ENCODE data around the gene VIM.

VIM gene

DNA sequence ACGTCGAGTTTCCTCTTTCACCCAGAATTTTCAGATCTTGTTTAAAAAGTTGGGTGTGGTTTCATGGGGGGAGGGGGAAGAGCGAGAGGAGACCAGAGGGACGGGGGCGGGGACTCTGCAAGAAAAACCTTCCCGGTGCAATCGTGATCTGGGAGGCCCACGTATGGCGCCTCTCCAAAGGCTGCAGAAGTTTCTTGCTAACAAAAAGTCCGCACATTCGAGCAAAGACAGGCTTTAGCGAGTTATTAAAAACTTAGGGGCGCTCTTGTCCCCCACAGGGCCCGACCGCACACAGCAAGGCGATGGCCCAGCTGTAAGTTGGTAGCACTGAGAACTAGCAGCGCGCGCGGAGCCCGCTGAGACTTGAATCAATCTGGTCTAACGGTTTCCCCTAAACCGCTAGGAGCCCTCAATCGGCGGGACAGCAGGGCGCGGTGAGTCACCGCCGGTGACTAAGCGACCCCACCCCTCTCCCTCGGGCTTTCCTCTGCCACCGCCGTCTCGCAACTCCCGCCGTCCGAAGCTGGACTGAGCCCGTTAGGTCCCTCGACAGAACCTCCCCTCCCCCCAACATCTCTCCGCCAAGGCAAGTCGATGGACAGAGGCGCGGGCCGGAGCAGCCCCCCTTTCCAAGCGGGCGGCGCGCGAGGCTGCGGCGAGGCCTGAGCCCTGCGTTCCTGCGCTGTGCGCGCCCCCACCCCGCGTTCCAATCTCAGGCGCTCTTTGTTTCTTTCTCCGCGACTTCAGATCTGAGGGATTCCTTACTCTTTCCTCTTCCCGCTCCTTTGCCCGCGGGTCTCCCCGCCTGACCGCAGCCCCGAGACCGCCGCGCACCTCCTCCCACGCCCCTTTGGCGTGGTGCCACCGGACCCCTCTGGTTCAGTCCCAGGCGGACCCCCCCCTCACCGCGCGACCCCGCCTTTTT, at the start of gene VIM:
Gene VIM, plus strand, starts transcription at position 151 of the 925 bp plus-strand sequence. CDS start 1,182 bp downstream, outside the sequence.
- peak; percentile 82 for DNase-seq (ENCODE audit: low read depth)

DNA sequence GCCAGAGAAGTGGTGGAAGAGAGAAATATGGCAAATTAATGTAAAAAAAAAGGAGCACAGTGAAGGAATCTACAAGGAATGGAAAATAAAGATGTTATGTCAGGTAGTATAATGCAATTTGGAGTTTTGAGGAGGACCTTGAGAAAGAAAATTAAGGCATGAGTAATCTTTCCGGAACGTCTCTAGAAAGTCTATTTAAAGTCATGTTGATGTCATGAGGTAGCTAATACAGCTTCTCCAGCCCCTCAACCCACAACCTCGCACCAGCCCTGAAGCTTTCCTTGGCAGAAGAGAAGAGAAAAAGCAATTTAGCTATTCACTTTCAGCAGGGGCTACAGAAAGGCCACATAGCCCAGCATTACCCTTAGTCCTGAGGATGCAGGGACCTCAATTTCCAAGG, 49.0 kb upstream of the VIM start:
- no peak for DNase-seq (ENCODE audit: low read depth)

DNA sequence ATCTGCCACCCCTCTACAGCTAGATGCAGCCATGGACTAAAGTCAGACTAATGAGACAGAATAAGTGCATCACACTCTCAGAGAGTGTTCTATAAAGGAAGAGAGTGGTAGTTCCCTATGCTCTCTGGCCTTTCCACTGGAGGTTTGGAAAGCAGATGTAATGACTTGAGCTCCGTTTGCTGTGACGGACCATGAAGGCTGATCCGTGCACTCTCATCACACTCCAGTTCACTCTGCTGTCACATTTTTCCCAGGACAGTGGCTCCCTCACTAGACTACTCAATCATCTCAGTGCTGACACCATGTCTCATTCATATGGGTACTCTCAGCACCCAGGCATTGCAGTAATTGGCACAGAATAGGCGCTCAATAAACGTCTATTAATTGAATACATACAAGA, 46.9 kb upstream of the VIM start:
- DNase-seq (ENCODE audit: low read depth): no peak

DNA sequence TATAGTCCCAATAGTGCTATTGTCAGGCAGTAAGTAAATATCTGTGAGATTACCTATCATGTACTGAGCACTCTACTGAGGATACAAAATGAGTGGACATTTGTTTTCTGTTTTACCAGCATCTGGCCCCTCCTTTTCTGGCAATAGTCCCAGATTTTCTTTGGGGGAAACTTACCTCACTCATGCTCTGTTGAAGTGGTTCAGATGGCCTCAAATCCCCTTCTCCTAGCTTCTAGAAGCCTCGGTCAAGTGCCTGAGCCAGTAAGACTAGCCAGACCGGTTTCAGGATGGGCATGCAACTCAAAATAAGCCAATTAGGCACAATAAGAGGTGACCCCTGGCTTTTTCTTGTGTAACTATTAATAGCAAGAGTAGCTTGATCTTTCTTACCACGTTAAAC, 46.3 kb upstream of the VIM start:
- DNase-seq (ENCODE audit: low read depth): no peak

DNA sequence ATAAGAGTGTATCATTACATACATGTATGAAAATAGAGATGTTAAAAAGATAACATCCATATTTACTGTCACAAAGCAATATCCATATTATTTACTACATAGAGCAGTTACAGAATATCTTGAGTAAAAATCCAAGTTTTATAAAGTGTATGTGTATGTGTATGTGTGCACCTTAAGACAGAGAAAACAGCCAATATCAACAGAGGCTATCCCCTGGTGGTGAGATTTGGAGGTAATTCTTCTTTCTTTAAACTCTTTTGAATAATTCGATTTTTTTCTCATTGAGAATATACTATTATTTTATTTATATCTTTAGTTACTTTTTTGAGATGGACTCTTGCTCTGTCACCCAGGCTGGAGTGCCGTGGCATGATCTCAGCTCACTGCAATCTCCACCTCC, 44.9 kb upstream of the VIM start:
- no peak for DNase-seq (ENCODE audit: low read depth)

DNA sequence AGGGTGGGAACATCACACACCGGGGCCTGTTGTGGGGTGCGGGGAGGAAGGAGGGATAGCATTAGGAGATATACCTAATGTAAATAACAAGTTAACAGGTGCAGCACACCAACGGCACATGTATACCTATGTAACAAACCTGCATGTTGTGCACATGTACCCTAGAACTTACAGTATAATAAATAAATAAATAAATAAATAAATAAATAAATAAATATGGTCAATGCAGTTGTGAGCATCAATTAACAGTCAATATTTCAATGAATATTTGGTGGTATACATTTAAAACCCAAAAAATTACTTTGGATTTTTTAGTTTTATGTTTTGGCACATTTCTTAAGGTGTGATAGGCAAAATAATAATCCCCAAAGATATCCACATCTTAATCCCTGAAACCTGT, 42.2 kb upstream of the VIM start:
- DNase-seq (ENCODE audit: low read depth): no peak

DNA sequence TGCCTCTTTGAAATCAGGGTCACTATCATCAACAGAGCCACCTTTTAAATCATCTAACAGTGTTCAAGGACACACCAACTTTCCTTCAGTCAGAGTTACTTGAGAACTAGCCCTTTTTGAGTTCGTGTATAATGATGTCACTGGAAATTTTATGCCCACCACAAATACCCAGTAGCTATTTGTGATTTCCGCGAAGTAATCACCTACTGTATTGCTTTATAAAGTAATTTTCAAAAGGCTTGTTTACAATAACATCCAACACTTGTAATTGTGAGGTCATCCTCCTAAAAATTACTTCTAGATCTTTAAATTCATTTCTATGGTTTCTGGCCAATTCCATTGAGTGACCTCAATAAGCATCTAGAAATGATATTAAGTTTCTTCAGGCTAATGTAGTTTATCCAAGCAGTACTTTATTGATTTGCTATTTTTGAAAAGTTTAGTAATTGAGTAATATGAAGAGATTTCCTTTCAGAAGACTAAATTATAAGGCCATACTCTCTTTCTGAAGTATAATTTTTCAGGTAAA, 39.3 kb upstream of the VIM start:
- no peak for DNase-seq (ENCODE audit: low read depth)

DNA sequence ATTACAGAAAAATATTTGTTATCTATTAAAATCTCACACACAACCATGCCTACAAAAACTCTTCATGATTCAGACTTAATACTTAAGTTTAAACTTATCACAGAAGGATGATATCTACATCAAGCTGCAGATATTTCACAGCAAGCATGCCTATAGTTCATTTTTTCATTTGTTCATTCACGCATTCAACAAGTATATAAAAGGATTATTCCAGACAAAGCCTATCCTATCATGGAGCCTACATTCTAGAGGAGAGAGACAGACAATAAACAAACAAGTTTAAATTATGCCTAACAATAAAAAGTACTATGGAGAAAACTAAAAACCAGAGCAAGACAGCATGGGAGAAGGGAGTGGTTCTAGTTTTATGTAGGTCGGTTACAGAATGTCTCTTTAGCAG, 37.4 kb upstream of the VIM start:
- no peak for DNase-seq (ENCODE audit: low read depth)

DNA sequence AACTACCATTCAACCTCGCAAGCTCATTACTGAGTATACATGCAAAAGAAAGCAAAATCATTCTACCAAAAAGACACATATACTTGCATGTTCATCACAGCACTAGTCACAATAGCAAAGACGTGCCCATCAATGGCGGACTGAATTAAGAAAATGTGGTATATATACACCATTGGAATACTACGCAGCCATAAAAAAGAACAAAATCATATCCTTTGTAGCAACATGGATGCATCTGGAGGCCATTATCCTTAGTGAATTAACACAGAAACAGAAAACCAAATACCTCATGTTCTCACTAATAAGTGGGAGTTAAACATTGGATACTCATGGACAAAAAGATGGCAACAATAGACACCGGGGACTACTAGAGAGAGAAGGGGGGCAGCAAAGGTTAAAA, 33.0 kb upstream of the VIM start:
- no peak for DNase-seq (ENCODE audit: low read depth)

DNA sequence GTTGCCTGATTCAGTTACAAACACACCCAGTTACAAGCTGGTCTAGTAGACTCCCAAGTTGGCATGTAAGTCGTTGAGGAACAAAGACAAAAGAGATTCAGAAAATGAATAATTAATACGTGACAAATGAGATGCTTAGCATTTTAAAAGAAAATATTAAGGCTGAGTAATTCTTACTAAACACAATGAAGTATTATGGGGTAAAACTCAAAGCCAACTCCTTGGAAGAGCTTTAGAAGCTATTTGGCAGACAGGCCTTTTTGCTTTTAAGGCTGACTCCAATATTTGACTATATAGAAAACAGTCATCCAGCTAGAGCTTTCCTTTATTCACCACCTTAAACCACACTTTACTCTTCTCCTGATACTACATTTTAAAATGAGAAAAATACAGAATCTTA, 32.0 kb upstream of the VIM start:
- DNase-seq (ENCODE audit: low read depth): no peak

DNA sequence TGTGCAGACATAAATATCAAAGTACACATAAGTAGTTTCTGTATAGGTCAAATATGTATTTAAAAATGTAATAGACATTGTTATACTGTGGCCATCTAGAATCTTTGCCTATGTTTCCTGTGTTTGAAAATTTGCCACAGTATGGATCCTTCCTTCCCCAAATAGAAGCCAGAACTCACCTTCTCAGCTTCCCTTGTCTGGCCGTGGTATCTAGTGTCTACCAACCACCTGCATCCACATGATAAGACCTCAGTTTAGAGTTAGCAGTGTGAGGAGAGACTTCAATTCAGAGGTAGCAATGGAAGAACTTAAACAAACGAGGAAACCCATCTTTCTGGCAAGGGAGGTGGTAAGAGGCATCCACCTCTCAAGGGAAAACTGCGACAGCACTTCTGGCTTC, 31.5 kb upstream of the VIM start:
- no peak for DNase-seq (ENCODE audit: low read depth)

DNA sequence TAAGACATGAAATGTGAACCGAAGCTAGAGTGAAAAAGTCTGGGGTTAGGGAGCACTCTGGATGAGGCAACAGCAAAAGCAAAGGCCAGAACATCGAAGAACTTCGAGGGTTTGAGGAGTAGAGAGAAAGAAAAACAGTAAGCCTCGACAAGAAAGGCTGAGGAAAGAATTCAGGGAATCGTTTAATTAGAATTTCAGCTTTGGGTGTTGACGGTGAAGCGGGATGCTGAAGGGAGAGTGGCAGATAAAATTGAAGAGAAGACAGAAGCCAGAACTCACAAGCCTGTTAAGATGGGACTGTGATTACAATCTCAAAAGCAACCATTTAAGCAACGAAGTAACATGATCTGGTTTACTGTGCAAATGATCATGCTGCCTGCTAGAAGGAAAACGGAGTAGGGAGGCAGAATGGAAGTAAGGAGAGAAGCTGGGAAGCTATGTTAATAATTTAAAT, 28.7 kb upstream of the VIM start:
- no peak for DNase-seq (ENCODE audit: low read depth)

DNA sequence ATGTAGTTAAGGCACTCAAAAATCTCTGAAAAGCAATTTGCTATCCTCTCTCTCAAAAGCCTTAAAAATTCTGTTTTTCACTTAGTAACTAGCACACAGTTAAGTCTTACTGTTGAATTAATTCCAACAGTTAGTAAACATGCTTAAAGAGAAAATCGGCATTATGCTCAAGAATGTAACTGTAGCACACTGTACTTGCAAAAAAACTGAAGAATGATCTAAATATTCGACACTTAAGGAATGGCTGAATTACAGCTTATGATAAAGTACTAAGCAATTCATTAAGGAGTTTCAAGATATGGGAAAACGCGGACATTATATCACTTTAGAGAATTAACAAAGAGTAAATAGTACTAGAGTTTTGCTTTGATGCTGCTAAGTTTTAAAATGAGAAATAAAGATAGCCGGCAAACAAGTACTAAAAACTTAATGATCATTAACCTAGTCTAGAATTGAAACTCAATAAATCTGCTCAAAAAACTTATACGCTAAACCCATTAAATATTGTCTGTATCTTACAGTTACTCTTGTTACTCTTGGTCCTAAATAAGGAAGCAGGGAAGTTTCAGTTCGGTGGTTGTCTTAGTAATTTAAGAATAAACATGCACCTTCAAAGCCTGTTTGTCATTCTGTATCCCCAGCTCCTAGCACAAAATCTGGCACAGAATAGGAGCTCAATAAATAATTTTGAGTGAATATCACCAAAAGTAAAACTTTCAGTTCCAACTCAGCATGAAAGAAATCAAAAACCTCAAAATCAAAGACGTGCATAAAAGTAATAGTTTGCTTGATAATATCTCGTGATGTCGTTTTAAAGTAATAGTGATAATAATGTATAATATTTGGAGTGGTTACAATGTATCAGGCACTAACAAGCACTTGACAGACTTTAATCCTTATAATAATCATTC, 27.8 kb upstream of the VIM start:
- no peak for DNase-seq (ENCODE audit: low read depth)

DNA sequence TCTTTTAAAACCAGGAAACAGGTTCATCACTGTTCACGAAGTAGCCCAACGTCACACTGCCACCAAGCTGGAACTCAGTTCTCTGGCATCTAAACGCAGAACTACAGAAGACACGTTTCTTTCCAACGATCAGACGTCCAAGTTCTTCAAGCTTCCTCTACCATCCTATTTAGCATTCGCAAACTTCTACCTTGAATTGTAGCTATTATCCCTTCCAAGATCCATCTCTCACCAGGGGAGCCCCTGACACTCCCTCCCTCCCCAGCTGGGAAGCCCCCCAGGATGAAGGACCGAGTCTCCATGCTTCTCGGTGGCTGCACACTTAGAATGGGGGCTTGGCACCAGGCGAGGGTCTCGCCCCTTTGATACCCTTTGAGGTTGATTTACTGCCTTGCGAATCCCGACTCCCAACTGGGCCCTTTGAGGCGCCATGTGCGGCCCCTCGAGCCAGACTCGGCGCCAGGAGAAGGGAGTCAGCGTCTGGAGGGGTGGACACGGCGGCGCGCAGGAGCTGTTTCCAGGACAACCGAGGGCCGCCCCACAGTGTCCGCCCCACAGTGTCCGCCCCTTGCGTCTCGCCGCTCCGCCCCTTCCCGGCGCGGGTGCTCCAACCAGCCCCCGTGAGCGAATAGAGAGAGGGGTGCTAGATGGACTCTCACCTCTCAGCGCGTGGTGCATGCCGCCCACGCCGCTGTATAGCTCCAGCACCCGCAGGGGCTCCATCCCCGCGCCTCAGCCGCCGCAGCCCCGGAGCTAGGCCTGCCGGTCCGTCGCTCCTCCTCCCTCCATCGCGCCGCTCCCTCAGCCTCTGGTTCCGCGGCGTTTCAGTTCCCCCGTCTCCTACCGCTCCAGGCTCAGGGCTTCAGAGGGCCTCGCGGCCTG, 26.9 kb upstream of the VIM start, which contains the start of gene TRDMT1:
Gene TRDMT1, minus strand, starts transcription at position 761 of the 882 bp plus-strand sequence. Its CDS starts 38 bp downstream, at position 723.
- DNase-seq (ENCODE audit: low read depth): peak; percentile 75

DNA sequence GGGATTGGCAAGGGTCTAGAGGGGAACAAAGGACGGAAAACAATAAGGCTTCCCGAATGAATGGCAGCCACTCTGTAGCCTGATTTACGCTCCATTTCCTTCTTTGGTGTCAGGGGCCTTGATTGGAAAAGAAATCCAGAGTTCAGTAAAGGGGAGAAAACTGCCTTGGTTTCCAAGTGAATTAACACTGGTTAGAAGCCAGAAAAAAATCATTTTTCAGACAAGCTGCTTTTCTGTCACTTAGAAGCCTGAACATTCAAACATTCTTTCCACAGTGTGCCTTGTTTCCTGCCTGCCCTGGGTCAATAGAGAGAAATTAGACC, 26.3 kb upstream of the VIM start:
- DNase-seq (ENCODE audit: low read depth): no peak

DNA sequence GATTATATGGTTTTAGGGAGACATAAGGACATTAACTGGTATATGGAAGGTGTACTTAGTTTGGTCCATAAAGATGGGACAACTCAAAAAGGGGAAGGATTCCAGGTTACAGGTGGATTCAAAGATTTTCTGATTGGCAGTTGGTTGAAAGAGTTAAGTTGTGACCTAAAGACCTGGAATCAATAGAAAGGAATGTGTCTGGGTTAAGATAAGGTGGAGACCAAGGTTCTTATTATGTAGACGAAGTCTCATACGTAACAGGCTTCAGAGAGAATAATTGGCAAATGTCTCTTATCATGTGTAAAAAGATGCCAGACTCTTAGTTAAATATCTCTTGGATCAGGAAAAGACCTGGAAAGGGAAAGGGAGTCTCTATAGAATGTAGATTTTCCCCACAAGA, 25.5 kb upstream of the VIM start:
- no peak for DNase-seq (ENCODE audit: low read depth)

DNA sequence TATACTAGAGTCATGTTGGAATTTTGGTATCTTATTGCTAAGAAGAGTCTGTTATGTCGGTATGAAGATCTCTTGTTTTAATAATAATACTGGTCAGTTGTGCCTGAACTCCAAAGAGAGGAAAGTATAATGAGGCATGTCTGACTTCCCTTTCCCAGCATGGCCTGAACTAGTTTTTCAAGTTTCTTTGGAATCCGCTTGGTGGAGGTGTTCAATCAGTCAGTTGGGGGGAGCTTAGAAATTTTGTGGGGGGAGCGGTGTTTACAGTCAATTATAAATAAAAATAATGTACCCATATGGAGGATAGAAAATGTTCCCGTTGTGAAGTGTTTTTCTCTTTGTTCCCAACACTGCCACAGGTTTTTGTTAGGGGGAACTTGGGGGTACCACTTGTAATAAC, 25.0 kb upstream of the VIM start:
- no peak for DNase-seq (ENCODE audit: low read depth)

DNA sequence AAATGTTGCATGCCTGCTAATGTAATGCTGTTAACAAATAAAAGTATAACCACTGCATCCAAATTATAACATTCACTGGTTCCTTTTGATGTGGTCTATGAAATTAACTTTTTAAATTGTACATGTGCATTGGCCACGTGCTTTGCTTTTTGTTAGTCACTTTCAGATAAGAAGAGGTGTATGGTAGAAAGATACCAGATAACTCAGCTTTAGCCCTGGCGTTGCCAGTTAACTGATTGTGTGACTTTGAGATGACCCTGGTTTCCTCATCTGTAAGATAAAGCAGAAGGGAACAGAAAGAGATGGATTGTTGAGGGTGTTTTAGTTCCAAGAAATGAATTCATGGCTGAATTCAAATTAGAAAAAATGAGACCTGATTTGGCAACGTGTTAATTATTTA, 24.6 kb upstream of the VIM start:
- no peak for DNase-seq (ENCODE audit: low read depth)

DNA sequence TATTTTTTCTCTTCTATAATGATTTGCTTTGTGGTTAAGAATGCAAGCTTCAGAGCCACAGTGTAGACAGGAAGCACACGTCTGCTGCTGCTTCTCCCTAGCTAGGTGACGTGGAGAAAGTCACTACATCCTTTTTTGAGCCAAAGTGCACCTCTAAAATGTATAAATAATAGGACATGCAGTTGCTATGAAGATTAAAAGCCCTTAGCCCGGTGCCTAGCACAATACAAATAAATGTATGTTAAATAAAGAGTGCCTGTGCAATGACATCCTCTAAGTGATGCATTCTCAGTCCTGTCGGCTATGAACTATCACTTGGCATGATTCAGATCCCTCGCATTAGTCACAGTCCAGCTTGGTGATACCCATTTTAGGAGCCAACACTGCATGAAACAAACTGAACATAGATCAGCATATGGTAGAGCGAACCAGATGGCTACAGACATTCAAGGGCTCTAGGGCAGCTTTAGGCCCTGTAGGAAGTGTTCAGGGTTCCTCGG, 21.8 kb upstream of the VIM start:
- no peak for DNase-seq (ENCODE audit: low read depth)

DNA sequence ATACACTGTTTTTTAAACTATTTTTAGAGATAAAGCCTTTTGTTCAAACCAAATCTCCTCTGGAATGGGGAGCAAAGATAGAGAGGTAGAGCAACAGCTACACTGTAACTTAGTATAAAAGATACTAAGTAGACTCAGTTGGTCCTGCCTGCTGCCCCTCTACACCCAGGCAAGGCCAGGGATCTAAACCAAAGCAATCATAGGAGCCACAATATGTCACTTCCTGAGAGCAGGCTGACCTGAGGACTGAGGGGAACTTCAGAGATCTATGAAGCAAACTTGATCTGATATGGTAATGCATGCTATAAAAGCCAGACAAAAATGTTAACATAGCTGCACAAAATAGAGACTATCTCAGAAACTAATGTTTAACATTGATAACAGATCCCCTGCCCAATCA, 19.6 kb upstream of the VIM start:
- no peak for DNase-seq (ENCODE audit: low read depth)

DNA sequence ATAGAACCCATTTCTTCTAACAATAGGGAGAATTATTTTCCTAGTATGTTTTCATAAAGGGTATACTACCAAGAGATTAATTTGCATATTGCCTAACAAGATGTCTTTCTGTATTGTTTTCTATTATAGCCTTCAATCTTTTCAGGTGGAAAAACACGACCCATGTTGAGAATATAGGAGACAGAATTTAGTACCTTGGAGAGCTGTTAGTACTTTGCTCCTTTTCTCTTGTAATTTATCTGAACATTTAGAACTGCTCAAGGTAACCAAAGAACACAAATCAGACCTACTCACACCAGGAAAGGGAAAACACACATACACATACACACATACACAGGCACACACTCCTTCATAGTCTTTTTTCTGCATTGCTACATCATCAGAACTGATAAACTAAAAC, 18.7 kb upstream of the VIM start:
- no peak for DNase-seq (ENCODE audit: low read depth)

DNA sequence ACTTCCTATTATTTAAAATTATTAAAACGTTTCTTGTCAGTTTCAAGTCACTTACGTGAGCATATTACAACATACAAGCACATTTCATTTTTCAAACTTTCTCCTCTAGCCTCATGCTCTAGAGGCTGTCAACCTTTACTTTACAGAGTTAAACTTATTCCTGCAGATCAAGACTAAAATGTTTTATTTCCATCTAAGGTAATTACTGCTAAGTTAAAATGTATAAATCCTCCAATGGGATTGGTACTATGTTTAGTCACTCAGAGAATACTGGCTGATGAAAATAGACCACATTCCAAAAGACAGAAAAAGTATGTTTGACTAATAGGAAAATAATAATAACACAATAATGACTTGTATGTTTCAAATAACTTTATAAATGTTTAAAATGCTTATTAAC, 18.2 kb upstream of the VIM start:
- no peak for DNase-seq (ENCODE audit: low read depth)

Measured in activated T-cell treated with anti-CD3 and anti-CD28 coated beads for 48 hours (primary cell).